GM12892 (cell line): Measurements from ENCODE around the gene LEMD2.

ENCODE experiments used
- DNase-seq: peaks from one replicate; pipeline ENCODE4 v3.0.0; 2011; ENCODE audit not compliant: insufficient read length
- FAIRE-seq: peaks from 2 replicates; lab custom pipeline; 2011; peaks lifted over from hg19 to GRCh38; lab: Jason Lieb, UNC
- POLR2A ChIP-seq: IDR thresholded peaks from 2 replicates; pipeline ENCODE4 v1.6.1; 2011; ENCODE audit warnings: low read depth, low read length, control low read depth
- POLR2AphosphoS5 ChIP-seq: IDR thresholded peaks from 2 replicates; pipeline ENCODE4 v1.6.1; 2011; ENCODE audit warnings: low read depth, low read length, control low read depth
- TAF1 ChIP-seq: IDR thresholded peaks from 2 replicates; pipeline ENCODE4 v1.6.1; 2011; ENCODE audit warnings: low read depth, mild to moderate bottlenecking, control low read depth, low read length, borderline replicate concordance

The LEMD2 gene

GRCh38 chr6:33757113-33757512 is 31.8 kb downstream of the LEMD2 start:
- DNase-seq (no peak), FAIRE-seq (no peak)
- no peak for TF ChIP-seq POLR2AphosphoS5
- no peak for TF ChIP-seq TAF1
- no peak for TF ChIP-seq POLR2A

DNA sequence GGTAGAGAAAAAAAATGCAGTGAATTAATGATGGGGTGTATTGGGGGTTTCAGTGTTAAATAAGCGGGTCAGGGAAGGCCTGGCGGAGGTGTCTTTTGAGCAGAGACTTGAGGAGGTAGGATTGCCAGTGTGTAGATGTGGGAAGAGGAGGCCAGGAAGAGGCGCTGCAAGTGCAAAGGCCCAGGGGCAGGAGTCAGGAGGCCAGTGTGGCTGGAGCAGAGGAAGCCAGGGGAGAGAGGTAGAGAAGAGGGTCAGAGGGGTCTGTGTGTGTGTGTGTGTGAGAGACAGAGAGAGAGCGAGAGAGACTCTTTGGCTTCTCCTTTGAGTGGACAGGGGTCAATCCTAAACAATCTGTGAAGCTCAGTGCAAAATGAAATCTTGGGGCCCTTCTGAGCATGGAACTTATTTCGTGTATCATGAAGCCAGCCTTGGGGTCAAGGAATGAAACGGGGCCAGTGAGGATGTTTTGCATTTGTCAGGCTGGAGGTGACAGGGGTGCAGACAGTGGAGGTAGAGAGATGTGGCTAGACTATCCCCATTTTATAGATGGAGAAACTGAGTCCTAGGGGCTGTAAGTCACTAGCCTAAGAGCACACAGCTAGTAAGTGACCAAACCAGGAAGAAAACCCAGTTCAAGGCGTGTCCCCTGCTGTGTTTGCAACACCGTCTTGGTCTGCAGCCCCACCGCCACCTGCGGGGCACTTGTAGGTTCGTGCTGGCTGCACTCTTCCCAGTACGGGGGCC is 32.5 kb downstream of the LEMD2 start:
- FAIRE-seq, result no peak
- no peak for DNase-seq
- TF ChIP-seq POLR2A, result no peak
- no peak for TF ChIP-seq TAF1
- no peak for TF ChIP-seq POLR2AphosphoS5

GRCh38 chr6:33755070-33755869 is 33.7 kb downstream of the LEMD2 start:
- no peak for TF ChIP-seq TAF1
- TF ChIP-seq POLR2AphosphoS5, result no peak
- TF ChIP-seq POLR2A, result no peak
- DNase-seq (no peak), FAIRE-seq (no peak)

DNA sequence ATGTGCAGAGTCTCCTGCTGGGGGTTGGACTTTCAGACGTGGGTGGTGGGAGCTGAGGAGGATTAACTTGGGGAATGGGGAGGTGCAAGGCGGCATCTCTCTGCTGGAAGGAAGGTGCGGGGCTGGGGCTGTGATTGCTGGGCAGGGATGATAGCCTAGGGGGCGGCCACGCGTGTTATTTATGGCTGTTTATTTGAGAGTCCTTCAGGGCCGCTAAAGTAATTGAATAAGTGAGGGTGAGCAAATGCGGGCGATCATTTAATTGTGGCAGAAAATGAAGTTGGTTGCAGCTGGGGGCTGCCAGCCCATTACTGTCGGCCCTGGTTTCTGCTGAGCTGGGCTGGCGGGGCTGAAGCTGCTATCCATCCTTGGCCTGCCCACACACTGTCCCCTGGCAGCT is 34.7 kb downstream of the LEMD2 start:
- TF ChIP-seq POLR2AphosphoS5, result no peak
- no peak for TF ChIP-seq POLR2A
- TF ChIP-seq TAF1, result no peak
- DNase-seq (no peak), FAIRE-seq (no peak)

DNA sequence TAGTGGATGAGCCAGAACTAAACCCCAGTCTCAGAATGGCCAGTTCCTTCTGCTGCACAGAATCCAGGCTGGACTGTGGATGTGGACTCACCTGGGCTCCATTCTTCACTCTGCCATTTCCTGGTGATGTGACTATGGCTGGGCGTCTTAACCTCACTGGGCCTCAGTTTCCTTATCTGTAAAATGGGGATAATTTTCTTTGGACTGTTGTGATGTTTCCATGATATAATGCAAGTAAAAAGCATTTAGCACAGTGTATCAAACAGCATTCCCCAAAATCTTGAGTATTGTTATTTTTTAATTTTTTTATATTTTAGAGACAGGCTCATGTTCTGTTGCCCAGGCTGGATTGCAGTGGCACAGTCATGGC is 36.3 kb downstream of the LEMD2 start:
- DNase-seq (no peak), FAIRE-seq (no peak)
- no peak for TF ChIP-seq POLR2AphosphoS5
- no peak for TF ChIP-seq POLR2A
- no peak for TF ChIP-seq TAF1

DNA sequence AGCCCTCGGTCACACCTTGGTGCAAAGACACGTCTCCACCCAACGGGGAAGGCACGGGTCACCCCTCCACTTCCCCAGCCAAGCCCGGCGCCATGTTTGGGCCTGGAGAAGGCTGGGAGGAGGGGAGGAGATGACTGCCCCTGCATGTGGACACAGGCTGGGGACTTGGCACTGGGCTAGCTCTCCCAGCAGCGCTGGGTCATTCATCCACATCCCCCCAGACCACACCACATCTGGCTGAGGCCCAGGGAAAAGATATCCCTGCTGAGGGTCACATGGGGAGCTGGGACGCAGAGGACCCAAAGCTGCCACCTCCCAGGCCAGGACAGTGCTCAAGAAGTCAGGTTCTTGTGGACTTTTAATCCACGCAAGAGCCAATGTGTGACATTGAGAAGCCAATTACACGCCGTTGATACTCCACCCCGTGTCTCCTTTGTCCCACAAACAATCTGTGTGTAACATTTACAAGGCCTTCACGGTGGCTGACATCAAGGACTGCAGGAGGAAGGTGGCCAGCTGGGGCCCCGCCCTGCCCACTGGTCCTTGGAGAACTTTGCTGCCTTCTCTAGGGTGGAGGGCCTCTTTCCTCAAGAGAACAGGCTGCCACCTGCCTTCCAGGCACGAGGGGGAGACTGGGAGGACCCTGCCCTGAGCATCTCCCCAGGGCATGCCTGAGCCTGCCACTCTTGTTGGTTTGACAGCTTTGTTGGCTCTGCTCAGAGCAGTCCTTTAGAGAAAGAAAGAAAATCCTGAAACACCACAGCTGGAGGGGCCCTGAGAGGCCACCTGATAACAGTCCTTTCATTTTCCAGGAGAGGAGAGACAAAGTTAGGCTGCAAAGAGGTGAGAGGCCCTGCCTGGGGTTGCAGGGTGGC is 36.9 kb downstream of the LEMD2 start:
- TF ChIP-seq POLR2A (no peak), POLR2AphosphoS5 (no peak), TAF1 (no peak)
- FAIRE-seq (no peak), DNase-seq (no peak)

DNA sequence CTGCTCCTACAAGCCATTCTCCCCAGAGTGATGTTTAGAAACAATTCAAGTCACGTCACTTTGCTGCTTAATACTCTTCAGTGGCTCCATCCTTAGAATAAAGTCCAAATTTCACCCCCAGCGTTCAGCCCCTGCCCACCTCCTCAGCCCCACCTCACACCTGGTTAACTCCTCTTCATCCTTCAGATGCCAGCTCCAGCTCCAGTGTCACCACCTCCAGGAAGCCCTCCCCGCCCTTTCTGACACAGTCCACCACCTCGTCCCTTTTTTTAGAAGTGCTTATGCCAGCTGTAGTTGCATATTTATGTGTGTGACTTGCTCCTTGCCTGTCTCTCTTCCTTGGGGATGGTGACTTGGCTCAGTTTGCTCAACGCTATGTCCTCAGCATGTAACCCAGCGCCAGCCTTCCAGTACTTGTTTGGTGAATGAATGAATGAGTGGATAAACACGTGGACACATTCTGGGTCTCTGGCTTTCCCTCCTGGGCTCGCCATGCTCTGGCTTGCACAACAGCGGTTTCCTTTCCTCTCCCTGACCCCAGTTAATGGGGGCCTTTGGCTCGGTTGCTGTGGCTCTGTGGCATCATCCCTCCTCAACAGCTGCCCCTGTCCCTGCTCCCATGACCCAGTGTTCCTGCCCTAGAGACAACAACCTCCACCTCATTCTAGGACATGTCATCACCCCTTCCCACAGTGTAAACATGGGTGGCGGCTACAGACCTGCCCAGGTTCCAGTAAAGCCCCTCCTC is 38.5 kb downstream of the LEMD2 start:
- TF ChIP-seq POLR2AphosphoS5, result no peak
- TF ChIP-seq POLR2A, result no peak
- no peak for TF ChIP-seq TAF1
- FAIRE-seq, result no peak
- DNase-seq, result no peak

DNA sequence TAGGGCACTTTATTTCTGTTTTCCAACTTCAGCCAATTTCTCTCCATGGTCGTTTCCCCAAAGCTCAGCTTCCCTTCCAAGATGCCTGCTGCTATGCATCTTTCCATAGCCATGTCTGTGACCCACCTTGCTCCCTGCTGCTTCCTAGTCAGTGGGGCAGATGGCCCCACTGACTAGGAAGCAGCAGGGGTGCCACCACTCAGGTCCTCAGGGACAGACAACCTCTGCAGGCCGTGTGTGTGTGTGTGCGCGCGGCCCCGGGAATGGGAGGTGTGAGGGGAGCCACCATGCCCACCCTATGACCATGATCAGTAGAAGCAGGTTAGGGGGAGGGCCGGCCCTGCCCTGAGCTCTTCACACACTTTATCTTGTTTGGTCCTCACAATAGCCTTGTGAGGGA is 39.5 kb downstream of the LEMD2 start:
- no peak for TF ChIP-seq POLR2AphosphoS5
- no peak for TF ChIP-seq TAF1
- TF ChIP-seq POLR2A, result no peak
- DNase-seq (no peak), FAIRE-seq (no peak)

DNA sequence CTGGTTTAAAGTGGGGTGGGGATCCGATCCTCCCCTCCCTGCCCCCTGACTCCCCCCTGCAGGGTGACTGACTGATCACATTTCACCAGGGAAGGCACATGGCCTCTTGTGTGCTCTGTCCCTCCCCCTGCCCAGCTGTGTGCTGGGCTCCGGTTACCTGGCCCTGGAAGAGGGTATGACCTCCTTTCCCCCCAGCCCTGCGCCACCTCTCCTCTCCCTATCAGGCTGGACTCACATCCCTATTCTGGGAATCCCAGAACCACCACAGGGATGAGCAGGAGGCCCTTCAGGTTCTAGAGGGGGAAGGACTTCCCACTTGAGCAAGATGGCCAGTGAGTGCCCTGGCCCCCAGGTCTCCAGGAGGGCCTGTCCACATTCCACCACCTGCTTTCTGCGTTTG is 40.1 kb downstream of the LEMD2 start:
- no peak for FAIRE-seq
- TF ChIP-seq TAF1 (no peak), POLR2A (no peak), POLR2AphosphoS5 (no peak)

GRCh38 chr6:33747823-33748222 is 41.1 kb downstream of the LEMD2 start:
- no peak for TF ChIP-seq TAF1
- TF ChIP-seq POLR2AphosphoS5, result no peak
- TF ChIP-seq POLR2A, result no peak
- DNase-seq (no peak), FAIRE-seq (no peak)

More for the DNA sequence above, 40.1 kb downstream of the LEMD2 start:
- DNase-seq, result no peak

- DNase-seq, result no peak
Measured at GRCh38 chr6:33746651-33747100, 42.3 kb downstream of the LEMD2 start, which contains the start of gene IP6K3. IP6K3 (minus strand) TSS chr6:33746905; CDS start chr6:33735476, 11,429 bp downstream.

More at GRCh38 chr6:33746651-33747100, 42.3 kb downstream of the LEMD2 start, which contains the start of gene IP6K3:
- no peak for FAIRE-seq
- TF ChIP-seq TAF1 (no peak), POLR2AphosphoS5 (no peak), POLR2A (no peak)
